Thyroid gland (tissue), 4 donors: ENCODE results near the gene PLIN3.

Experiments used
- CTCF ChIP-seq, 6 experiments: fragments of 200-600 bp in 3 of 6; fragments of 450-650 bp in 3 of 6; sonication (generic) in 3 of 6; IDR thresholded peaks; one replicate each; pipeline ENCODE4 v1.5.1; 2016 to 2019; ENCODE audit warnings: antibody characterized with exemption in 6 of 6, mild to moderate bottlenecking in 2 of 6, inconsistent platforms in 1 of 6, moderate library complexity in 1 of 6
- POLR2A ChIP-seq, 2 donors: fragments of 450-650 bp; IDR thresholded peaks; one replicate each; pipeline ENCODE4 v1.6.1; 2017; ENCODE audit warnings: antibody characterized with exemption in 2 of 2, mild to moderate bottlenecking in 2 of 2, moderate library complexity in 1 of 2

- TF ChIP-seq CTCF (IDR thresholded peaks at IDR 0.05) (no peak), POLR2A (IDR thresholded peaks at IDR 0.05) (no peak)
These were observed 41.3 kb upstream of the PLIN3 start for GRCh38 chr19:4908781-4909155.
